Hepatocyte (in vitro differentiated cells): Measurements from ENCODE around the gene SIDT1. TPM values are rescaled to one million over a fixed set of nuclear protein-coding genes. Genes with fewer than 3 reads are reported as not detected.

Source experiments
- DNase-seq: peaks from one replicate; pipeline ENCODE4 v3.0.0-alpha.2; 2016; ENCODE audit warnings: low spot score
- H2AFZ ChIP-seq: fragments of 200-600 bp; sonication (generic); 2 replicates; pipeline ENCODE4 v1.6.0; 2016; ENCODE audit warnings: antibody characterized with exemption, mild to moderate bottlenecking
- H3K27ac ChIP-seq: fragments of 200-600 bp; sonication (generic); 2 replicates; pipeline ENCODE4 v1.5.1; 2016; ENCODE audit warnings: mild to moderate bottlenecking
- H3K27me3 ChIP-seq: fragments of 200-600 bp; sonication (generic); 2 replicates; pipeline ENCODE4 v1.6.1; 2016
- H3K36me3 ChIP-seq: fragments of 200-600 bp; sonication (generic); replicated peaks from 2 replicates; pipeline ENCODE4 v1.5.1; 2016; ENCODE audit warnings: low read depth; ENCODE audit not compliant: insufficient read depth
- H3K4me1 ChIP-seq: fragments of 200-600 bp; sonication (generic); 2 replicates; pipeline ENCODE4 v1.5.1; 2016; ENCODE audit warnings: mild to moderate bottlenecking, moderate library complexity; ENCODE audit not compliant: insufficient read depth
- H3K4me2 ChIP-seq: fragments of 200-600 bp; sonication (generic); 2 replicates; pipeline ENCODE4 v1.6.0; 2016
- H3K4me3 ChIP-seq: fragments of 200-600 bp; sonication (generic); 2 replicates; pipeline ENCODE4 v1.5.1; 2016; ENCODE audit warnings: mild to moderate bottlenecking
- H3K79me2 ChIP-seq: fragments of 200-600 bp; sonication (generic); 2 replicates; pipeline ENCODE4 v1.6.0; 2017; ENCODE audit warnings: mild to moderate bottlenecking
- H3K9me2 ChIP-seq: fragments of 200-600 bp; sonication (generic); replicated peaks from 2 replicates; pipeline ENCODE4 v1.6.0; 2017; ENCODE audit warnings: mild to moderate bottlenecking; ENCODE audit not compliant: insufficient read depth
- H3K9me3 ChIP-seq: fragments of 200-600 bp; sonication (generic); 2 replicates; pipeline ENCODE4 v1.5.1; 2016; ENCODE audit warnings: low read depth, mild to moderate bottlenecking
- H4K20me1 ChIP-seq: fragments of 200-600 bp; sonication (generic); 2 replicates; pipeline ENCODE4 v1.6.0; 2016; ENCODE audit warnings: mild to moderate bottlenecking; ENCODE audit not compliant: insufficient read depth, poor library complexity, severe bottlenecking
- EZH2 ChIP-seq: fragments of 200-600 bp; sonication (generic); IDR thresholded peaks from 2 replicates; pipeline ENCODE4 v1.6.1; 2016; ENCODE audit warnings: antibody characterized with exemption, mild to moderate bottlenecking, borderline replicate concordance
- EZH2phosphoT487 ChIP-seq: fragments of 200-600 bp; sonication (generic); IDR thresholded peaks from one replicate; pipeline ENCODE4 v1.6.1; 2018; ENCODE audit warnings: antibody characterized with exemption, mild to moderate bottlenecking, low read depth, moderate library complexity; ENCODE audit not compliant: unreplicated experiment, severe bottlenecking
- WGBS: methylation state at CpG from one replicate; pipeline ENCODE4 v1.1.6; 2016; ENCODE audit warnings: low lambda C conversion rate; ENCODE audit errors: missing lambda C conversion rate; 5-methylcytosine and 5-hydroxymethylcytosine counted together
- polyA plus RNA-seq: library from polyadenylated mRNA; unstranded; fragments of >200 nt; fragmentation: Nextera tagmentation; extraction: Ambion mirVana; gene quantifications from 2 replicates; pipeline ENCODE4 v1.2.1, GENCODE V29; 2016
- total RNA-seq: library from RNA; depleted of rRNA; stranded (reverse); fragments of >200 nt; gene quantifications from 2 replicates; pipeline ENCODE4 v1.2.3, GENCODE V29; 2014
- TF ChIP-seq, protein P1 (sequence below): fragments of 200-600 bp; sonication (generic); IDR thresholded peaks from 2 replicates; pipeline ENCODE4 v1.5.1; 2016; ENCODE audit warnings: antibody characterized with exemption, mild to moderate bottlenecking; ENCODE audit not compliant: poor library complexity

Gene SIDT1
- total and polyA plus RNA-seq, 2 experiments from 2014 or later = 0.18 to 0.90 TPM

DNA sequence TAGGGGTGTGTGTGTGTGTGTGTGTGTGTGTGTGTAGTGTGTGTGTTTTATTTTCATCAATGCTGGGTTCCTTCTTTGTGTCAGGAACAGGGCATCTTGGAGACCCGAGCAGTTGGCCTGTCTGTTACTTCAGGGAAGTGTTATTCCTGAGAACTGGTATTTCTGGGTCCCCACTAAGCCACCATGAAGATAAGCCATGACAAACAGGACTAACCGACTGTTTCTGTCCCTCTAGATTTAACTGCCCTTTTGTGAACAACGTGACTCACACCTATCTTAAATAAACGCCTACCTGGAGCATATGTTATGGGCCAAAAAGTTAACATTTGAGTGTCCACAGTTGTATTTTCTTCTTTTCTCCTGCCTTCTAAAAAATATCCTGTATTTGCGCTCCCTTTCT lies 19.5 kb downstream of the SIDT1 start:
- Histone ChIP-seq H2AFZ (no peak overlapping the region), H3K27me3 (no peaks in the 10 kb centered on the region), H3K36me3 (no peaks in the 10 kb centered on the region), H3K9me2 (no peaks in the 10 kb centered on the region), H3K4me2 (no peak overlapping the region), H3K9me3 (no peaks in the 10 kb centered on the region), H3K27ac (peak overlapping the region; percentile 54), H3K79me2 (no peaks in the 10 kb centered on the region), H4K20me1 (no peaks in the 10 kb centered on the region), H3K4me1 (peaks cover 4% of the 10 kb centered on the region), H3K4me3 (no peak overlapping the region)
- DNase-seq = no peak
- no peak for TF ChIP-seq EZH2phosphoT487
- TF ChIP-seq EZH2 = no peak
- TF ChIP-seq, protein P1, sequence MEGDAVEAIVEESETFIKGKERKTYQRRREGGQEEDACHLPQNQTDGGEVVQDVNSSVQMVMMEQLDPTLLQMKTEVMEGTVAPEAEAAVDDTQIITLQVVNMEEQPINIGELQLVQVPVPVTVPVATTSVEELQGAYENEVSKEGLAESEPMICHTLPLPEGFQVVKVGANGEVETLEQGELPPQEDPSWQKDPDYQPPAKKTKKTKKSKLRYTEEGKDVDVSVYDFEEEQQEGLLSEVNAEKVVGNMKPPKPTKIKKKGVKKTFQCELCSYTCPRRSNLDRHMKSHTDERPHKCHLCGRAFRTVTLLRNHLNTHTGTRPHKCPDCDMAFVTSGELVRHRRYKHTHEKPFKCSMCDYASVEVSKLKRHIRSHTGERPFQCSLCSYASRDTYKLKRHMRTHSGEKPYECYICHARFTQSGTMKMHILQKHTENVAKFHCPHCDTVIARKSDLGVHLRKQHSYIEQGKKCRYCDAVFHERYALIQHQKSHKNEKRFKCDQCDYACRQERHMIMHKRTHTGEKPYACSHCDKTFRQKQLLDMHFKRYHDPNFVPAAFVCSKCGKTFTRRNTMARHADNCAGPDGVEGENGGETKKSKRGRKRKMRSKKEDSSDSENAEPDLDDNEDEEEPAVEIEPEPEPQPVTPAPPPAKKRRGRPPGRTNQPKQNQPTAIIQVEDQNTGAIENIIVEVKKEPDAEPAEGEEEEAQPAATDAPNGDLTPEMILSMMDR = no peak
- whole genome bisulfite sequencing = 57% methylated on average over 5 of the region's 5 CpGs

DNA sequence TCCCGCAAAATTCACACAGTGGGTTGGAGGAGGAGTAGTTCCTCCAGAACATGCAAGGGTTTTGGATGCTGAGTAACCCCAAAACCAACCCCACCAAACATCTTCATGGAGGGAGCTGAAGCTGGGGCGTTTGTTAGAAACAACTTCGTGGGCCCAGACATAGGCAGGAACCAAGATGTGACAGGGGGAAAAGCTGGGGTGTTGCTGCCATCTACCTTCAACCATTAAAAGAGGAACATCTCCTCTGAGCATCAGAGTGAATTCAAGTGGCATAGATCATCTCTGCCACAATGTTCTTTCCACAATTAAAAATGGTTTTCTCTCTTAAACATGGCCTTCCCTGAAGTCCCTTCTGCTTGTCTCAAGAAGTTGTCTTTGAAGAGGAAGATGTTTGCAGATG lies 20.5 kb downstream of the SIDT1 start:
- no peak overlapping the region for H3K4me3 ChIP-seq
- TF ChIP-seq EZH2phosphoT487 (no peak), EZH2 (no peak)
- TF ChIP-seq, protein P1 = no peak
- no peaks in the 10 kb centered on the region for H3K27me3 ChIP-seq
- H3K79me2 ChIP-seq = no peaks in the 10 kb centered on the region
- H3K4me1 ChIP-seq = peaks cover 12% of the 10 kb centered on the region
- no peak overlapping the region for H3K4me2 ChIP-seq
- no peaks in the 10 kb centered on the region for H3K9me3 ChIP-seq
- H2AFZ ChIP-seq = no peak overlapping the region
- H3K9me2 ChIP-seq = no peaks in the 10 kb centered on the region
- H3K36me3 ChIP-seq = no peaks in the 10 kb centered on the region
- 79% methylated on average over 3 of the region's 3 CpGs for WGBS
- no peak for DNase-seq
- H4K20me1 ChIP-seq = no peaks in the 10 kb centered on the region
- no peak overlapping the region for H3K27ac ChIP-seq

DNA sequence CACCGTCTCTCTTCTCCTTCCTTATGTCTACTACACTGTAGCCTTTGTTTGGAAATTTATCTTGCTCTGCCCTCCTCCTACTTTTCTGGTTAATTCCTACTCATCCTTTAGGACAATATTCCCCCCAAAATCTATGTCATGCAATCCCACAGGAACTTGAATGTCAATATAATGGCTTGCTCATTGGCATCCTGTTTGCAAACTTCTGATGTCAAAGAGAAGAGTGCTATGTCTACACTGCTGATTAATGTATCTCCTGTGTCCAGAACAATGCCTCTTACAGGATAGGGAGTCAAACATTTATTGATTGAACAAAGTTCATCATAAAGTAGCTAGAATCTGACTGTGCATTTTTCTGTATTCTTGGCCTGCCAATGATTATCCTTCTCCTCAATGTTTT lies 22.8 kb downstream of the SIDT1 start:
- Histone ChIP-seq H3K4me2 (no peak overlapping the region), H3K9me2 (no peaks in the 10 kb centered on the region), H3K27me3 (no peaks in the 10 kb centered on the region), H4K20me1 (no peaks in the 10 kb centered on the region), H3K4me1 (peaks cover 15% of the 10 kb centered on the region), H3K27ac (no peak overlapping the region), H3K4me3 (no peak overlapping the region), H3K9me3 (no peaks in the 10 kb centered on the region), H3K79me2 (no peaks in the 10 kb centered on the region), H2AFZ (no peak overlapping the region), H3K36me3 (no peaks in the 10 kb centered on the region)
- DNase-seq = no peak
- 94% methylated on average over 1 of the region's 1 CpG for WGBS
- TF ChIP-seq EZH2phosphoT487 (no peak), EZH2 (no peak)
- TF ChIP-seq, protein P1 = no peak

DNA sequence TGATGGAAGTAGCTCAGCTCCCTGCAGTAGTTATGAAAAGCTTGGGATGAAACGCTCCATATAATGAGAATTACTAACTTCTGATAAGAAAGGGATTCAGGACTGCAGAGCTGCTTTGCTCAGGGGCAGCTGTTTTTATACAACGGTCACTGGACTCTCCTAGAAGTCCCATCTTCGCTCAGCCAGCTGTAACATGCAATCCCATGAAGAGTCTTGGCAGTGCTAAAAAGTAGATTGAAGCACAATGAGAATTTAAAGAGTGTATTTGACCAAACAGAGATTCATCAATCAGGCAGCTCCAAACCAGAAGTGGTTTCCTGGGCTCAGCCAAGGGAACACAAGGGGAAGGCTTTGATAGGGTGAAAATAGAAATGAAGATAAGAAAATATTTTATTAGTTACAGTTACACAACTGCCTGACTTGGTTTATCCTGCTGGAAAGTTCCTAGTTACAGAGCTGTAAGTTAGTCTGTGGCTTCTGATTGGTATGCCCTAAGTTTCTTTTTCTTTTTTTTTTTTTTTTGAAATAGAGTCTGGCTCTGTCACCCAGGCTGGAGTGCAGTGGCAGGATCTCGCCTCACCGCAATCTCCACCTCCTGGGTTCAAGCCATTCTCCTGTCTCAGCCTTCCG lies 24.1 kb downstream of the SIDT1 start:
- Histone ChIP-seq H3K27ac (peak overlapping the region; percentile 92), H3K9me2 (no peaks in the 10 kb centered on the region), H3K4me3 (no peak overlapping the region), H3K27me3 (no peaks in the 10 kb centered on the region), H3K4me2 (no peak overlapping the region), H3K36me3 (no peaks in the 10 kb centered on the region), H2AFZ (no peak overlapping the region), H4K20me1 (no peaks in the 10 kb centered on the region), H3K9me3 (no peaks in the 10 kb centered on the region), H3K79me2 (no peaks in the 10 kb centered on the region), H3K4me1 (peaks cover 15% of the 10 kb centered on the region)
- WGBS = 75% methylated on average over 6 of the region's 6 CpGs
- TF ChIP-seq, protein P1 = no peak
- TF ChIP-seq EZH2 (no peak), EZH2phosphoT487 (no peak)
- no peak for DNase-seq
